Hepatocyte (in vitro differentiated cells): ENCODE measurements around the gene WNK2.

Experiments used
- EZH2 ChIP-seq: fragments of 200-600 bp; sonication (generic); IDR thresholded peaks from 2 replicates; pipeline ENCODE4 v1.6.1; 2016; ENCODE audit warnings: antibody characterized with exemption, mild to moderate bottlenecking, borderline replicate concordance
- TF ChIP-seq, protein P1 (sequence below): fragments of 200-600 bp; sonication (generic); IDR thresholded peaks from 2 replicates; pipeline ENCODE4 v1.5.1; 2016; ENCODE audit warnings: antibody characterized with exemption, mild to moderate bottlenecking; ENCODE audit not compliant: poor library complexity

DNA sequence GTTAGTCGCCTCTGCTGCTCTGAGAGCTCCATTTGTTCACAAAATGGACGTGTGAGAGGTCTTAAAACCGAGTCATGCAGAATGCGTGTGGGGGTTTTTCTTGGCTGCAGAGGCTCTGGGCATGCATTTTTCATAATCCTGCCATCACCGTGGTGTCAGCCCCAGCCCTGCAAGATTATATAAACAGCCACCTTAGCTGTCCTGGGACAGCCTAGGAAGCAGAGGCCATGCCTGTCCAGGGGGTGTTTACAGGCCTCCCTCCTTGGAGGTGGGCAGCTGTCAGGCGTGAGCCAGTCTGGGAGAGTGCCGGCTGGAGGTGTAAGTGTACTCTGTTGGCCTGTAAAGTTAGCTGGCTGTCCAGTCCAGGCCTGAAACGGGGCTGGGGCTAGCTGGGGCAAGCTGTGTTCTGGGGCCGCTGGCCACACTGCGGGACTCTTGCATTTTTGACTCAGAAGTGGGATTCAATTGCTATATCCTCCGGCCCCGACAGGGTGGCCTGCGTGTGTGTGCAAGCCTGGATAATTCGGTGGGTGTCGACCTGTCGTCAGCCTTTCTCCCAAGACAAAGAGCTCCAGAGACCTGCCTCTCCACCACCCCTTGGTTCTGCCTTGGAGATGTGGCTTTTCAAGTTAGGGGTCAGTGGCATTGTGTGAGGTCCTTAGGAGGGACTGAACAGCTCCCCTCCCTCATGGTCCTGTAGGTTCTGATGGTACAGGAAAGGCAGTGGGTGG lies 2.4 kb downstream of the WNK2 start:
- TF ChIP-seq, protein P1, sequence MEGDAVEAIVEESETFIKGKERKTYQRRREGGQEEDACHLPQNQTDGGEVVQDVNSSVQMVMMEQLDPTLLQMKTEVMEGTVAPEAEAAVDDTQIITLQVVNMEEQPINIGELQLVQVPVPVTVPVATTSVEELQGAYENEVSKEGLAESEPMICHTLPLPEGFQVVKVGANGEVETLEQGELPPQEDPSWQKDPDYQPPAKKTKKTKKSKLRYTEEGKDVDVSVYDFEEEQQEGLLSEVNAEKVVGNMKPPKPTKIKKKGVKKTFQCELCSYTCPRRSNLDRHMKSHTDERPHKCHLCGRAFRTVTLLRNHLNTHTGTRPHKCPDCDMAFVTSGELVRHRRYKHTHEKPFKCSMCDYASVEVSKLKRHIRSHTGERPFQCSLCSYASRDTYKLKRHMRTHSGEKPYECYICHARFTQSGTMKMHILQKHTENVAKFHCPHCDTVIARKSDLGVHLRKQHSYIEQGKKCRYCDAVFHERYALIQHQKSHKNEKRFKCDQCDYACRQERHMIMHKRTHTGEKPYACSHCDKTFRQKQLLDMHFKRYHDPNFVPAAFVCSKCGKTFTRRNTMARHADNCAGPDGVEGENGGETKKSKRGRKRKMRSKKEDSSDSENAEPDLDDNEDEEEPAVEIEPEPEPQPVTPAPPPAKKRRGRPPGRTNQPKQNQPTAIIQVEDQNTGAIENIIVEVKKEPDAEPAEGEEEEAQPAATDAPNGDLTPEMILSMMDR, result no peak
- TF ChIP-seq EZH2, result no peak
